Colon (tissue), 2 donors: ENCODE results near the gene TMEM98.
"Not testable (repeated sequence)": the region's sequence is repeated elsewhere in the genome, so short reads cannot be mapped to it uniquely, and the experiment has no call there.

Experiments used
- FAIRE-seq: peaks from 2 replicates; lab custom pipeline; 2012; peaks lifted over from hg19 to GRCh38; lab: Jason Lieb, UNC
- donor health status: control.
- donor health status: control.

Gene TMEM98

DNA sequence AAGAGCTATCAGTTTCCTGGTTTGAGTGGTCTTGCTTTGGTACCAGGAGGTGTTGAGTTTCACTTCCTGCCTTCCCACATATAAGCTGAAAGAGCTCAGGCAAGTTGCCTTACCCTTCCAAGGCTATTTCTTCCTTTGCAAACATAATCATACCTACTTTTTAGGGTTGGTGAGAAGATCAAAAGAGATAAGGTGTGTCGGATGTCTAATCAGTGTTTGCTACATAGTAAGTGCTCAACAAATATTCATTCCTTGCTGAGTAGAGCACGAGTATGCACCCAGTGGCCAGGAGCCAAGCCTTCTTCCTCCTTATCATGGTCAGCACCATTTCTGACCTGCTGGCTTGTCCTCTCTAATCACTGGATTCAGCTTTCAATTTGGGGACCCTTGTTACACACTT, 12.7 kb upstream of the TMEM98 start:
- FAIRE-seq, result no peak

DNA sequence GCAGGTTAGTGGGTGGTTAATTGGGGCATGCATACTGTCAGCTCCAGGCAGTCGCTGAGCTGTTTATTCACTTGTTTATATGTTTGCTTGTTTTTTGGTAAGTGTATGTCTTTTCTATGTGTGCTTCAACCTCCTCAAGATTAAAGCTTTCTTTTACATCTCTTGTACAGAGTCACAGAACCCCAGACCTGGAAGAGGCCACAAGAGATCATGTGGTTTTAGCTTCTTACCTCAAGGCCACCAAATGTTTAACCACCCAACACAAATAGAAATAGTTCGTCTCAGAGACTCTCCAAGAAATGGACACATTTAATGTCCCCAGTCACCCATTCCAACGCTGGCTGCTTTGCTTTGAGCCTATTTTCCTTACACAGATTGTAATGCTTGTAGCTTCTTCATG, 11.8 kb upstream of the TMEM98 start:
- no peak for FAIRE-seq

DNA sequence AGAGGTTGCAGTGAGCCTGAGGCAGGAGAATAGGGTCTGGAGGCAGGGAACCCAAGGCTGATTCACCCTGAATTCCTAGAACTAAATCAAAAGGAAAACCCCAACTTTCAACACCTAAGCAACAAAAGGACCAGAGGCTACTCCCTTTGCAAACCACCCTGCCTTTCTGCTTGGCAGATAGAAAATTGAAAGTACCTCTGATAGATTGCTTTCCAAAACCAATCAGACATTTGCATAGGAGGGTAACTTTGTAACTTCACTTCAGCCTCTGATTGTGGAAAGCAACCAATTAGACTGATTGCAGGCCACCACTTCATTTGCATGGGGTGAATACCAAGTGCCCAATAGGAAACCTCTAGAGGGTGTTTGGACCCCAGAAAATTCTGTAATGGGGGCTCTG, 10.9 kb upstream of the TMEM98 start:
- no peak for FAIRE-seq

DNA sequence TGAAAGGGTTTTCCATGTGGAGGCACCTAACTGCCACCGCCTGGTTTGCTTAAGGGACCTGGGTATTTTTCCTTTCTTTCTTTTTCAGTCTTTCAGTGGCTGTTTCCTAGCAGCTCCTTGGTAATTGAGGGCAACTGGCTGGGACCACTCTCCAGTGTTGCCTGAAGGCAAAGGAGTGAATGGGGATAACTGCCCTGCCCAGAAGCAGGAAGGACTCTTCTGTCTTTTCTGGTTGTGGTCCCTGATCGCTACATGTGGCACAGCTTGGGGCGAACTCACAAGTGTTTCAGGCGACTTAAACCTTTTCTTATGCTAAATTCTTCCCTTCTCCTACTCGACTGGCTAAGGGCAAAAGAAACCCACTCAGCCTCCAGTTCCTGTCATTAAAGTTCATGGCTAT, 10.1 kb upstream of the TMEM98 start:
- FAIRE-seq, result no peak

DNA sequence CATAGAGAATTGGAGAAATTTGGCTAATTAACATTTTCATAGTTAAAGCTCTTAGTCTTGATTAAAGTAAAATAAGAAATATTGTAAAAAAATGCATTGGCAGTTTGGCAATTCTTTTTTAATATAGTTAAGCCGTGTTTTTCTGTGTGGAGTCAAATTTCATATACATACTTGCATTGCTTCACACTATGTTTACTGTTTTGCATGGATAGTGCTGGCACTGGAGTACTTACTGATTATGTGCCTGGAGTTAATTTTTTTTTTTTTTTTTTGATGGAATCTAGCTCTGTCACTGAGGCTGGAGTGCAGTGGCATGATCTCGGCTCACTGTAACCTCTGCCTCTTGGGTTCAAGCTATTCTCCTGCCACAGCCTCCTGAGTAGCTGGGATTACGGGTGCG, 8.1 kb upstream of the TMEM98 start:
- FAIRE-seq, result not testable (repeated sequence)

DNA sequence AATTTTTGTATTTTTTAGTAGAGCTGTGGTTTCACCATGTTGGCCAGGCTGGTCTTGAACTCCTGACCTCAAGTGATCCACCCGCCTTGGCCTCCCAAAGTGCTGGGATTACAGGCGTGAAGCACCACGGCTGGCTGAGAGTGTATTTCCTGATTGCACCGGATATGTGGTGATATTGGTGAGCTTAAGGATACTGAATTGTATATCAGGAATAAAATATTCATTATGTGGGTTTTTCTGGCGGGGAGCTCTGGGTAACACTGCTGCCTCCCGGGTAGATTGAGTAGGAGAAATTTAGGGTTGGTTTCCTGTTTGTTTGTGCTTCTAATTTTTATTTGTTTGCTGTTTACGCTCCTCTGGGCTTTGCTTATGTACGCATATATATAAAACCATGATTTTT, 7.7 kb upstream of the TMEM98 start:
- FAIRE-seq, result no peak

DNA sequence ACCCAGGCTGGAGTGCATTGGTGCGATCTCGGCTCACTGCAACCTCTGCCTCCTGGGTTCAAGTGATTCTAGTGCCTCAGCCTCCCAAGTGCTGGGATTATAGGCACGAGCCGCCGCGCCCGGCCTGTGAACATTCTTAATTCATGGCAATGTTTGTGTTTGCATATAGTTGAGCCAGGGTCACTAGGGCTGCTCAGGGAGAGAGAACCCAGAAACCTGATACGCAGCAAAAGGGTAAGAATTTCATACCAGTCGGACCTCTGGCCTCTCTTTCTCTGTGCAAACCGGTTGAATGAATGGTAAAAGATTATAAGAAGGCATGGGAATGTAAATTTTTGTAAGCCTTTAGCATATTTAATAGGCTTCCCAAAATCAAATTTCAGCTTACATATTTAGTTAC, 6.9 kb upstream of the TMEM98 start:
- no peak for FAIRE-seq

DNA sequence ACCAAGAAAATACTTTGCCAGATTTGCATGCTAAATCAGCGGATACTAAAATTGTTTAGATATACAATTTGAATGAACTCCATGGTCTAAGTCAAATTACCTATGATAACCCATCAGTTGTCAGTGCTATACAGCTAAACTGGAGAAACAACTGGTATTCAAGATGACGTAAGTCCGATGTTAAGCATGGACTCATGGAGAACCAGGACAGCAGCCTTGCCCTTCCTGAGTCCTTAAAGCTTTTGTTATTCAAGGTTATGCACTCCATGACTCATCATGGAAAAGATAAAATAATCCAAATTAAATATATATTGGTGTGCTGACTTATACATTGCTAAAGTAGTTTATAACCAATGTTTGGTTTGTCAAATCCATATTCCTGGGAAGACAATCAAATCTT, 4.0 kb upstream of the TMEM98 start:
- FAIRE-seq, result not testable (repeated sequence)

DNA sequence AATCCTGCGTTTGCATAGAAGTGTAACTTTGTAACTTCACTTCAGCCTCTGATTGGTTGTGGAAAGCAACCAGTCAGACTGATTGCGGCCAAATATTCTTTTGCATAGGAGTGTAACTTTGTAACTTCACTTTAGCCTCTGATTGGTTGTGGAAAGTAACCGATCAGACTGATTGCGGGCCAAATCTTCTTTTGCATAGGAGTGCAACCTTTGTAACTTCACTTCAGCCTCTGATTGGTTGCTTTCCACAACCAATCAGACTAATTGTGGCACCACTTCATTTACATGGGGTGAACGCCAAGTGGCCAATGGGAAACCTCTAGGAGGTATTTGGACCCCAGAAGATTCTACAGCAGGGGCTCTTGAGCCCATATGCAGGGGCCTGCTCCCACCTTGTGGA, 1.8 kb upstream of the TMEM98 start:
- no peak for FAIRE-seq

DNA sequence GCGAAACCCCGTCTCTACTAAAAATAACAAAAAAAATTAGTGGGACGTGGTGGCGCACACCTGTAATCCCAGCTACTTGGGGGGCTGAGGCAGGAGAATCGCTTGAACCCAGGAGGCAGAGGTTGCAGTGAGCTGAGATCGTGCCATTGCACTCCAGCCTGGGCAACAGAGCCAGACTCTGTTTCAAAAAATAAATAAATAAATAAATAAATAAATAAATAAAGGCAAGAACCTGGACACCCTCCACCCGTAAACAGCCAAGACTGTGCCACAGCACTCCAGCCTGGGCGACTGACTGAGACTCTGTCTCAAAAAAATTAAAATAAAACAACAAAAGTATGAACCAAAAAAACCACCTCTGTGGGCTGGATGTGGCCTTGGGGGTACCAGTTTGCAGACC, 1.2 kb upstream of the TMEM98 start:
- FAIRE-seq, result not testable (repeated sequence)

DNA sequence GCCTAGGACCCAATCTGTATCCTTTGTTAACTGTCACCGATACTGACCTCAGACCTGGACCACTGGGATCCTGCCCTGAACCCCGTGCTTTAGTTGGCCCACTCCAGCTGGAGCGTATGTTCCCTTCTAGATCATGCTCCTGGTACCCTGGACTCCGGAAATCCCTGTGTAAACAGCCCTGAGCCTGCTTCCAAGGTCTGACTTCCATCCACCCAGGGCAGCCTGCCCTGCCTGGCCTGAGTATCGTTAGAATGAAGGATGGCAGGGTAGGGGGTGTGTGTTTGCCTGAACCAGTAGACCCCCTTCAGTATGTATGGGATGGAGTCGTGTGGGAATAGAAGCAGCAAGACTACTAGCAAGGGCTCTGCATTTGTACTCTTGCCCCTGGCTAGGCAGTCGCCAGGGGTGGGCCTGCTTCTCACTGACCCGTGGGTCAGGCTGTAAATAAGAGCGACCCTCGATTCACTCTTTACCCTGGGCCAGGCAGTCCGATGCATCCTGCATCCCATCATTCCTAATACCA, 691 bp upstream of the TMEM98 start:
- no peak for FAIRE-seq

DNA sequence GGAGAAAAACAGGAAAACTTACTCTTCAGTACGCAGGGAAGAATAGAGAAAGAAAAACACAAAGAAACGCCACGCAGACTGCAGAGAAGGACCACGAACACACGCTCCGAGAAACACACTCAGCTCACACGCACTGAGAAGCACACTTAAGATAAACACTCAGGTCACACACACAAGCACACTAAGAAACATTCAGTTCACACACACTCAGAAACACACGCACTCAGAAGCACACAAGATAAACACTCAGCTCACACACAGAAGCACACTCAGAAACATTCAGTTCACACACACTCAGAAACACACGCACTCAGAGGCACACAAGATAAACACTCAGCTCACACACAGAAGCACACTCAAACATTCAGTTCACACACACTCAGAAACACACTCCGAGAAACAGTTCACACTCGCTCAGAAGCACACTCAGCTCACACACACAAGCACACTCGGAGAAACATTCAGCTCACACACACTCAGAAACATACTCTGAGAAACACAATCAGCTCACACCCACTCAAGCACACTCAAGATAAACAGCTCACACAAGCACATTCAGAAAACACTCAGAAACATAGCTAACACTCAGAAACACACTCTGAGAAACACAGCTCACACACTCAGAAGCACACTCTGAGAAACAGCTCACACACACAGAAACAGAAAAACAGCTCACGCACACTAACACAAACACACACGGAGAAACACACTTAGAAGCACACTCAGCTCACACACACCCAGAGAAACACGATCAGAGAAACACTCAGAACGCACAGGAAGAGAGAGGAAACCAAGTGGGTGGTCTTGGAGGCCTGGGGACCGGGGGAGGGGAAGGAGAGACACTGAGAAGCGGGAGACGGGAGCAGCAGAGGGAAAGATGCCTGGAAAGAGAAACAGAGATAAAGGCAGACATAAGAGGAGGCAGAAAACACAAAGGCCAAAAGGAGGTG, 908 bp downstream of the TMEM98 start:
- no peak for FAIRE-seq

DNA sequence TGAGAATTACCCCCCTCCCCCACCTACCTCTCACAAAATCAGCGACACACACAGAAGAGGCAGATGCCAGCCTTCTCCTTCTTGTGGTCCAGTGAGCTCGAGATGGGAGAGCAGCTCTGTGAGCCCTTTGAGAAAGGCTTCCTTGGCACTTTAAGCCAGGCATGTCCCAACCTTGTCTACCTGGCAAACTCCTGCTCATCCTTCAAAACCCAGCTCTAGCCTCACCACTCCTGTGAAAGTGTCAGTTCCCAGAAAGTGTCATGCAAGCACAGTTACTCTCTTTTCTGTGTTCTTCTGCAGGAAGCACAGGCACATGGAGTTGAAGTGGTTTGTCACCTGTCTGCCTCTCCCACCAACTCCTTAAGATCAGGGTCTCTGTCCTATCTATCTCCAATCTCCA, 1.6 kb downstream of the TMEM98 start:
- no peak for FAIRE-seq

DNA sequence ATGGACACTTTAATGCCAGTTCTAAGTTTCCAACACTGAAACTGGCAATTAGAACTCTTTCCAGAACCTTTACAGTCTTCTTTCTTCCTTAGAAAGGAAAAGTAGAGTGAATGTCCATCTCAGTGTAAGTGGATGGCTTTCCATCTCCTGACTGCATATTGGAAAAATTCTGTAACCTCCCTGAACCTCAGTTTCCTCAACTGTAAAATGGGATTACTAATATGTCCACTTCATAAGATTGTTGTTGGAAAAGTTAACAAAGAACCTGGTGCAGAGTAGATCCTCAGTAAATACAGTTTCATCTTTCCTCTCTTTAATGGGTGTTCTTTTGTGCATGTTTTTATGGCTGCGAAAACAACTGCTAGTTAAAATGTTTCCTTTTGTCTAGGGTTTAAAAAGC, 2.6 kb downstream of the TMEM98 start:
- no peak for FAIRE-seq

DNA sequence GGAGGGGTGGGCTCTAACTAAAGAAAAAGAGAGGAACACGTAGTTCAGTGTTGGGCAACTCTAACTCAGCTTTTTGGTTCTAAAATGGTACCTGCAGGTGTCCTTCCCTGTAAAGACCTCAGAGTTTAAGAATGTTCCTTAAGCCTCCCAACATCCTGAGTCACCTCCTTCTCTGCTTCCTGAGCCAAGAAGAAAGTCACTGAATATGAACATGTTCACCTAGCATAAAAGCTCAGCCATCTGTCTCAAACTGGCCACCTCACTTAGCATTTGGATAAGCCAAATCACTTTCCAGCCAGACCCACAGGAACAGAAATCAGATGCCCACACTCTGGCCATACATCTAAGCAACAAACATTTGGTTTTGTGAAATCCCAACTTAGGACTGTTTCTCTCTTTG, 3.7 kb downstream of the TMEM98 start:
- FAIRE-seq, result no peak

DNA sequence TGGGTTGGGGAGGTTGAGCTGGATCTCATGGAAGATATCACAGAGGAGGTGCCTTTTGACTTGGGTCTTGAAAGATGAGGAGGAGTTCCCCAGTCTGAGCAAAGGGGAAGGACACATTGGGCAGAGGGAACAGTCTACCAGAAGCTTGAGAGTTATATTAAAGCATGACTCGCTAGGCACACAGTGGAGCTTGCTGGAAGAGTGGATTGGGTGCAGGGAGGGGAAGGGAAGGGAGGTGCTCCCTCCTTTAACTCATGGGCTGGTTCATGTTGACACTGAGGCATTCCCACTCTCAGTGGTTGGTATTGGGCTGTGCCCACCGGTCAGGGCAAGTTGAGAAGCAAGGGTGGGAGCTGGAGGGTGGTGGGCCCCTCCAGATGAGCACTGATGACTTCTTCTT, 5.9 kb downstream of the TMEM98 start:
- FAIRE-seq, result no peak

DNA sequence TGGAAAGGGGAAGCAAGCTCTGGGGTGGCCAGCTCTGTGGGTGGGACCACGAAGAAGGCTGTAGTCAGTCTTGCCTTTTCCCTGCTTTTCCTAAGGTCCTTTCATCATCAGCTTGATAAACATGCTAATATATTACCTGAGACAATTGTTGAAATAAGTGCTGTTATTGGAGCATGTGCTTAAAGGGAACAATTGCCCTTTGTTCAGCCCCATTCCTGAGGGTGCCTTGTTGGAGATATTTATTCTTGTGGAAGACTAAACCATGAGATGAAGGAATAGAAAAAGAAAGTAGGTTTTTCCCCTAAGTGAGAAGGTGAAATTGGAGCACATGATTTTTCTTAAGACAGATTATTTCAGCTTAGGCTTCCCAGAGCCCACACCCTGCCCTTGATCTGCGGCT, 7.8 kb downstream of the TMEM98 start:
- FAIRE-seq, result no peak

DNA sequence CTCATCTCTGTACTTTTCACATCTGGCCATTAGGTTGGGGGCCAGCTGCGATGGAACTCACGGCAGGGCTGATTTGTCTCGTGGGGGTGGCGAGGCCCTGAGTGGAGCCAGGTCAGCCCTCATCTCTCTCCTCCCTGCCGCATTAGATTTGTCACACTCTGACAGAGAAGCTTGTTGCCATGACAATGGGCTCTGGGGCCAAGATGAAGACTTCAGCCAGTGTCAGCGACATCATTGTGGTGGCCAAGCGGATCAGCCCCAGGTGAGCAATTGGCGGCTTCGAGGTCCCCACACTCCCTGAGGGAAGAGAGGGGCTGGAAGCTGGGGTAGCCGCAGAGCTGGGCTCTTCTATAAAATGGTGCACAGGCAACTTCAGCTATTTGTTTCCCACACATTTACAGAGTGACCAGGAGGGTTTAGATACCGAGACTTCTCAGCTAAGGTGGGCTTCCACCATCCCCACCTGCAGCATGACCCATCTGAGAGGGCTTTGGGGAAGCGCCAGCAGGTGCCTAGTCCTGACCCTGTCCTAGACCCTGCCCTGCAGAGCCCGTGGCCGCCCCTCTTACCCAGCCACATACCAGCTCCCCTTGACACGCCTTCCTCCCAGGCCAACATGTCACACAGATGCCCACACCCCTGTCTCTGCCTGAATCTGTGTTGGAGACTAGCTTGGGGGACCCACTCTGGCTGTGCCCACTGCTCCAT, 8.4 kb downstream of the TMEM98 start:
- no peak for FAIRE-seq

DNA sequence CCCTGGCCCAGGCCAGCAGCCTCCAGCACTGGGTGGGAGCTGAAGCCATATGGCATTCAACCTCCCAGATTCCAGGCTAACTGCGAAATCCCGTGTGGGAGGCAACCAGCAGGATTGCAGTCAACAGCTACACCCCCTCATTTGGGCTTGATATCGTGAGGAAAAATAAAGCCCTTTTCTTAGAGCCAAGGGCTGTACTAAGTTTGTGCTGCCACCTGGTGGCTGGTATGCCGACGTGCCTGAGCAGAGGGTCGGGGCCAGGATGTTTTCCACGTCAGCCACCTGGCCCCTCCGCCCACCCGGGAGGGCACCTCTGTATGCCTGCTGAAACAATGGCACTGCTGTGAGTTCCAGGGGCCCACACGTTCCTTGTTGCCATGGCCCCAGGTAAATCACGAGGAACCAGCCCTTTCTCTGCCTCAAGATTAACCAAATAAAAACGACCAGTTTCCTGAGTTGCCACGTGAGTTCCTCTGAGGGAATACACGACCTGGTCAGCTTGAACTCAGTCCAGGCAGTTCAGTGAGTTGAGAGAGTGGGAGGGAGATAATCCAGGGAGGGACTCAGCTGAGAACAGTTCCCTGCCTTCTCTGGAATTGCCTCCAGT, 9.0 kb downstream of the TMEM98 start:
- FAIRE-seq, result no peak

DNA sequence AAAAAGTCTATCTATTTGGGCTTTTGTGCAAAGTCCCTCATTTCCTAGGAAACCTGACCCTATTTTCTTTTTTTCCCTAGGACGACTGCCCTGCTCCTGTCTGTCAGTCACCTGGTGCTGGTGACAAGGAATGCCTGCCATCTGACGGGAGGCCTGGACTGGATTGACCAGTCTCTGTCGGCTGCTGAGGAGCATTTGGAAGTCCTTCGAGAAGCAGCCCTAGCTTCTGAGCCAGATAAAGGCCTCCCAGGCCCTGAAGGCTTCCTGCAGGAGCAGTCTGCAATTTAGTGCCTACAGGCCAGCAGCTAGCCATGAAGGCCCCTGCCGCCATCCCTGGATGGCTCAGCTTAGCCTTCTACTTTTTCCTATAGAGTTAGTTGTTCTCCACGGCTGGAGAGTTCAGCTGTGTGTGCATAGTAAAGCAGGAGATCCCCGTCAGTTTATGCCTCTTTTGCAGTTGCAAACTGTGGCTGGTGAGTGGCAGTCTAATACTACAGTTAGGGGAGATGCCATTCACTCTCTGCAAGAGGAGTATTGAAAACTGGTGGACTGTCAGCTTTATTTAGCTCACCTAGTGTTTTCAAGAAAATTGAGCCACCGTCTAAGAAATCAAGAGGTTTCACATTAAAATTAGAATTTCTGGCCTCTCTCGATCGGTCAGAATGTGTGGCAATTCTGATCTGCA, 12.9 kb downstream of the TMEM98 start:
- no peak for FAIRE-seq

DNA sequence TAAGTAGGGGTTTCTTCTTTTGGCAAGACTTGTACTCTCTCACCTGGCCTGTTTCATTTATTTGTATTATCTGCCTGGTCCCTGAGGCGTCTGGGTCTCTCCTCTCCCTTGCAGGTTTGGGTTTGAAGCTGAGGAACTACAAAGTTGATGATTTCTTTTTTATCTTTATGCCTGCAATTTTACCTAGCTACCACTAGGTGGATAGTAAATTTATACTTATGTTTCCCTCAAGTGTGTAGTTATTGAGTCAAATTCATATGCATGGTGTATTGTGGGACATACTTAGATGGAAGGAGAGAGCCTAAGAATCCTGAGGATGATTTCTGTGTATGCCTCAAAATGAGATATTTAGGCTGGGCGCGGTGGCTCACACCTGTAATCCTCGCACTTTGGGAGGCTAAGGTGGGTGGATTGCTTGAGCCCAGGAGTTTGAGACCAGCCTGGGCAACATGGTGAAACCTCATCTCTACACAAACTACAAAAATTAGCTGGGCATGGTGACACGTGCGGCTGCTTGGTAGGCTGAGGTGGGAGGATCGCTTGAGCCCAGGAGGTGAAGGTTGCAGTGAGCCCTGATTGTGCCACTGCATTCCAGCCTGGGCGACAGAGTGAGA, 13.6 kb downstream of the TMEM98 start:
- no peak for FAIRE-seq

DNA sequence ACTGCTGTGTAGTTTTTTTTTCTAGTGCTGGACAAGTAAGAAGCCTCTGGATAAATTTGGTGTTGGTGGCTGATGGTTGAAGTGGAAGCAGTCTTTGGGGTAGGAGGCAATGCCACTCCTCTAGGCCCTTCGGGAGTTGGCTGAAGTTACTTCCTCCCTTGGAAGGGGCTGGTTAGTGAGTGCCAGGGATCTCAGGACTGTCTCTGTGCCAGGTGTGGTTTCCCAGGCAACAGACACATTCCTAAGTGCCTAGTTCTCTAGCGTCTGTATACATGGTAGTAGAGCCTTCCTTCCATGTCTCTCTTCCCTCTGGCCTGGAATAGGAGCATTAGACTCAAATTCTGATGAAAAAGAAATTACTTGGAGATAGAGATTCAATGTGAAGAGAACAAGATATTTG, 15.3 kb downstream of the TMEM98 start:
- FAIRE-seq, result no peak
